HepG2 (cell line): ENCODE measurements around the gene RAB3A. TPM values are rescaled to one million over a fixed set of nuclear protein-coding genes. Genes with fewer than 3 reads are reported as not detected.

Experiments
- AGO2 ChIP-seq: fragments of 200-400 bp; formaldehyde crosslinking; optimal IDR thresholded peaks from 2 replicates; pipeline ENCODE3; 2017; ENCODE audit warnings: mild to moderate bottlenecking, low read depth, low read length, moderate library complexity
- BCL6 ChIP-seq: IDR thresholded peaks from 2 replicates; pipeline ENCODE4 v1.6.1; 2016; ENCODE audit warnings: missing genetic modification reagents, missing compliant biosample characterization
- CENPT ChIP-seq: sonication (generic); formaldehyde crosslinking; IDR thresholded peaks from 2 replicates; pipeline ENCODE4 v1.8.0; 2022; ENCODE audit warnings: low read depth, mild to moderate bottlenecking, moderate library complexity, missing genetic modification reagents
- FOXK1 ChIP-seq: sonication (generic); formaldehyde crosslinking; IDR thresholded peaks from 2 replicates; pipeline ENCODE4 v1.4.0; 2020; ENCODE audit warnings: low read depth, missing genetic modification reagents, borderline replicate concordance
- GABPB1 ChIP-seq: IDR thresholded peaks from 2 replicates; pipeline ENCODE4 v1.6.1; 2016; ENCODE audit warnings: mild to moderate bottlenecking, missing genetic modification reagents, moderate library complexity, missing compliant biosample characterization
- HNF4G ChIP-seq, 2 experiments: sonication (generic) in 1 of 2; formaldehyde crosslinking in 1 of 2; IDR thresholded peaks; 2 replicates each; pipeline versions ENCODE4 v1.4.0 to v1.6.1; 2011 to 2020; ENCODE audit warnings: borderline replicate concordance in 2 of 2, low read depth in 2 of 2, mild to moderate bottlenecking in 2 of 2, low read length in 1 of 2, missing genetic modification reagents in 1 of 2, moderate library complexity in 1 of 2
- KDM3A ChIP-seq: IDR thresholded peaks from 2 replicates; pipeline ENCODE4 v1.6.1; 2018; ENCODE audit warnings: low read depth, missing compliant biosample characterization
- MAF1 ChIP-seq: sonication (generic); formaldehyde crosslinking; IDR thresholded peaks from 2 replicates; pipeline ENCODE4 v1.5.0; 2020; ENCODE audit warnings: missing genetic modification reagents, borderline replicate concordance
- MATR3 ChIP-seq: sonication (generic); formaldehyde crosslinking; IDR thresholded peaks from 2 replicates; pipeline ENCODE4 v1.4.0; 2020; ENCODE audit warnings: missing genetic modification reagents
- NFKB2 ChIP-seq: sonication (generic); formaldehyde crosslinking; IDR thresholded peaks from 2 replicates; pipeline ENCODE4 v1.4.0; 2020; ENCODE audit warnings: missing genetic modification reagents, borderline replicate concordance
- NR2F6 ChIP-seq, 2 experiments: IDR thresholded peaks; 2 replicates each; pipeline ENCODE4 v1.6.1; 2016; ENCODE audit warnings: antibody characterized with exemption in 1 of 2, mild to moderate bottlenecking in 1 of 2
- RARG ChIP-seq: sonication (generic); formaldehyde crosslinking; IDR thresholded peaks from 2 replicates; pipeline ENCODE4 v1.4.0; 2020; ENCODE audit warnings: low read depth, mild to moderate bottlenecking, missing genetic modification reagents
- REXO4 ChIP-seq: sonication (generic); formaldehyde crosslinking; IDR thresholded peaks from 2 replicates; pipeline ENCODE4 v1.8.0; 2022; ENCODE audit warnings: missing genetic modification reagents, mild to moderate bottlenecking, borderline replicate concordance
- TBP ChIP-seq: sonication (generic); formaldehyde crosslinking; IDR thresholded peaks from 2 replicates; pipeline ENCODE4 v1.5.0; 2020; ENCODE audit warnings: missing genetic modification reagents
- TBX2 ChIP-seq: sonication (generic); formaldehyde crosslinking; IDR thresholded peaks from 2 replicates; pipeline ENCODE4 v1.5.0; 2020; ENCODE audit warnings: missing genetic modification reagents, mild to moderate bottlenecking, borderline replicate concordance
- TOE1 ChIP-seq: sonication (generic); formaldehyde crosslinking; IDR thresholded peaks from 2 replicates; pipeline ENCODE4 v1.4.0; 2020; ENCODE audit warnings: mild to moderate bottlenecking, missing genetic modification reagents
- ZMYM4 ChIP-seq: sonication (generic); formaldehyde crosslinking; IDR thresholded peaks from 2 replicates; pipeline ENCODE4 v1.8.1; 2023; ENCODE audit warnings: mild to moderate bottlenecking, missing genetic modification reagents
- ZNF121 ChIP-seq: sonication (generic); formaldehyde crosslinking; IDR thresholded peaks from 2 replicates; pipeline ENCODE4 v1.5.0; 2020; ENCODE audit warnings: mild to moderate bottlenecking, missing genetic modification reagents
- ZNF3 ChIP-seq: IDR thresholded peaks from 2 replicates; pipeline ENCODE4 v1.7.0; 2017; ENCODE audit warnings: inconsistent platforms
- ZNF747 ChIP-seq: sonication (generic); formaldehyde crosslinking; IDR thresholded peaks from 2 replicates; pipeline ENCODE4 v1.8.1; 2023; ENCODE audit warnings: missing genetic modification reagents, mild to moderate bottlenecking, borderline replicate concordance
- ZNF777 ChIP-seq: sonication (generic); formaldehyde crosslinking; IDR thresholded peaks from 2 replicates; pipeline ENCODE4 v1.4.0; 2020; ENCODE audit warnings: missing genetic modification reagents
- polyA plus RNA-seq, 8 experiments: library from polyadenylated mRNA; depleted of rRNA in 3 of 8; stranded (reverse) in 7 of 8; unstranded in 1 of 8; fragments of >200 nt; fragmentation: Illumina TruSeq in 4 of 8; extraction: Trizol in 4 of 8; gene quantifications; 2 replicates each; pipeline versions ENCODE4 v1.2.1 to v1.2.3, GENCODE V29; 2011 to 2016; ENCODE audit warnings: low read depth in 4 of 8, missing spikeins in 1 of 8, mixed read lengths in 1 of 8; ENCODE audit not compliant: insufficient read depth in 1 of 8
- total RNA-seq, 5 experiments: library from RNA; depleted of rRNA; stranded (reverse); fragments of >200 nt; fragmentation: Illumina TruSeq; extraction: Trizol; gene quantifications; 2 replicates each; pipeline ENCODE4 v1.2.3, GENCODE V29; 2016; ENCODE audit warnings: low read depth in 1 of 5
- TF ChIP-seq, protein P1 (sequence below): sonication (generic); IDR thresholded peaks from 2 replicates; pipeline ENCODE4 v1.6.1; 2016; ENCODE audit warnings: low read depth, borderline replicate concordance
- TF ChIP-seq, protein P2 (sequence below): sonication (generic); formaldehyde crosslinking; IDR thresholded peaks from 2 replicates; pipeline ENCODE4 v1.4.0; 2020; ENCODE audit warnings: missing genetic modification reagents
- TF ChIP-seq, protein P3 (sequence below): sonication (generic); formaldehyde crosslinking; IDR thresholded peaks from 2 replicates; pipeline ENCODE4 v1.5.1; 2020; ENCODE audit warnings: missing genetic modification reagents, mild to moderate bottlenecking, borderline replicate concordance
- TF ChIP-seq, protein P4 (sequence below): sonication (generic); formaldehyde crosslinking; IDR thresholded peaks from 2 replicates; pipeline ENCODE4 v1.4.0; 2020; ENCODE audit warnings: missing genetic modification reagents, borderline replicate concordance

The RAB3A gene
- total and polyA plus RNA-seq, 2 of the 13 experiments (the other 11 are each of a cell fraction or from before 2014, with no cell fraction given): 0.58 to 0.98 TPM

DNA sequence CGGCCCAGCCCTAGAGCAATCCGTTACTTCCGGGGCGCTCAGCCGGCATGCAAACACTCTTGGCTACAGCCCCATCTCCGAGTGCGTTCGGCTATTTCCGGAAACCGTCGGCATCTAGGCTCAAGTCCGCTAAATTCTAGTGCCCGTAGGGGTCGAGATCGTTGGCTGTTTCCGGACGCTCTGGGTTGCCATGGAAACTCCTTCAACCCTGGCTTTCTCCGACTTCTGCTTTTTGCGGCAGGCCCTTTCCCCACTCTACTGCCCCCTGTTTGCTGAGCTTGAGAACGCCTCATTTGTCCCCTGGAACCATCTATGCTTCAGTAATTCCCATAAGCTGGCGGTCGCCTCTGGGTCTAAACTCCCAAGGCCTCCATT is 51.4 kb downstream of the RAB3A start (continued):
- TF ChIP-seq, protein P1, sequence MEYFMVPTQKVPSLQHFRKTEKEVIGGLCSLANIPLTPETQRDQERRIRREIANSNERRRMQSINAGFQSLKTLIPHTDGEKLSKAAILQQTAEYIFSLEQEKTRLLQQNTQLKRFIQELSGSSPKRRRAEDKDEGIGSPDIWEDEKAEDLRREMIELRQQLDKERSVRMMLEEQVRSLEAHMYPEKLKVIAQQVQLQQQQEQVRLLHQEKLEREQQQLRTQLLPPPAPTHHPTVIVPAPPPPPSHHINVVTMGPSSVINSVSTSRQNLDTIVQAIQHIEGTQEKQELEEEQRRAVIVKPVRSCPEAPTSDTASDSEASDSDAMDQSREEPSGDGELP: peak; percentile 46; the same call in 1 of the 2 replicates
- peak; percentile 69; the same call in 1 of the 2 replicates for TF ChIP-seq ZNF747 (CRISPR knock-in tag)
- no peak for TF ChIP-seq REXO4 (CRISPR knock-in tag)
- TF ChIP-seq ZMYM4 (CRISPR knock-in tag): no peak
- TF ChIP-seq, protein P2, sequence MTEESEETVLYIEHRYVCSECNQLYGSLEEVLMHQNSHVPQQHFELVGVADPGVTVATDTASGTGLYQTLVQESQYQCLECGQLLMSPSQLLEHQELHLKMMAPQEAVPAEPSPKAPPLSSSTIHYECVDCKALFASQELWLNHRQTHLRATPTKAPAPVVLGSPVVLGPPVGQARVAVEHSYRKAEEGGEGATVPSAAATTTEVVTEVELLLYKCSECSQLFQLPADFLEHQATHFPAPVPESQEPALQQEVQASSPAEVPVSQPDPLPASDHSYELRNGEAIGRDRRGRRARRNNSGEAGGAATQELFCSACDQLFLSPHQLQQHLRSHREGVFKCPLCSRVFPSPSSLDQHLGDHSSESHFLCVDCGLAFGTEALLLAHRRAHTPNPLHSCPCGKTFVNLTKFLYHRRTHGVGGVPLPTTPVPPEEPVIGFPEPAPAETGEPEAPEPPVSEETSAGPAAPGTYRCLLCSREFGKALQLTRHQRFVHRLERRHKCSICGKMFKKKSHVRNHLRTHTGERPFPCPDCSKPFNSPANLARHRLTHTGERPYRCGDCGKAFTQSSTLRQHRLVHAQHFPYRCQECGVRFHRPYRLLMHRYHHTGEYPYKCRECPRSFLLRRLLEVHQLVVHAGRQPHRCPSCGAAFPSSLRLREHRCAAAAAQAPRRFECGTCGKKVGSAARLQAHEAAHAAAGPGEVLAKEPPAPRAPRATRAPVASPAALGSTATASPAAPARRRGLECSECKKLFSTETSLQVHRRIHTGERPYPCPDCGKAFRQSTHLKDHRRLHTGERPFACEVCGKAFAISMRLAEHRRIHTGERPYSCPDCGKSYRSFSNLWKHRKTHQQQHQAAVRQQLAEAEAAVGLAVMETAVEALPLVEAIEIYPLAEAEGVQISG: no peak; the same call in 1 of the 2 replicates
- TF ChIP-seq NFKB2 (CRISPR knock-in tag): peak; percentile 54; the same call in 1 of the 2 replicates
- TF ChIP-seq ZNF121 (CRISPR knock-in tag): peak; percentile 81
- no peak for TF ChIP-seq KDM3A (CRISPR knock-in tag)
- TF ChIP-seq RARG (CRISPR knock-in tag): 0 out of 2 replicates have a peak, but pooled peaks have one; percentile 64
- TF ChIP-seq MAF1 (CRISPR knock-in tag): no peak
- peak; percentile 23 for TF ChIP-seq AGO2
- TF ChIP-seq MATR3 (CRISPR knock-in tag): no peak
- TF ChIP-seq, protein P3, sequence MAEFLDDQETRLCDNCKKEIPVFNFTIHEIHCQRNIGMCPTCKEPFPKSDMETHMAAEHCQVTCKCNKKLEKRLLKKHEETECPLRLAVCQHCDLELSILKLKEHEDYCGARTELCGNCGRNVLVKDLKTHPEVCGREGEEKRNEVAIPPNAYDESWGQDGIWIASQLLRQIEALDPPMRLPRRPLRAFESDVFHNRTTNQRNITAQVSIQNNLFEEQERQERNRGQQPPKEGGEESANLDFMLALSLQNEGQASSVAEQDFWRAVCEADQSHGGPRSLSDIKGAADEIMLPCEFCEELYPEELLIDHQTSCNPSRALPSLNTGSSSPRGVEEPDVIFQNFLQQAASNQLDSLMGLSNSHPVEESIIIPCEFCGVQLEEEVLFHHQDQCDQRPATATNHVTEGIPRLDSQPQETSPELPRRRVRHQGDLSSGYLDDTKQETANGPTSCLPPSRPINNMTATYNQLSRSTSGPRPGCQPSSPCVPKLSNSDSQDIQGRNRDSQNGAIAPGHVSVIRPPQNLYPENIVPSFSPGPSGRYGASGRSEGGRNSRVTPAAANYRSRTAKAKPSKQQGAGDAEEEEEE (CRISPR knock-in tag): no peak; the same call in 1 of the 2 replicates
- no peak for TF ChIP-seq FOXK1
- no peak for TF ChIP-seq BCL6 (CRISPR knock-in tag)
- no peak for TF ChIP-seq CENPT
- TF ChIP-seq NR2F6 (IDR thresholded peaks at IDR 0.05): no peak
- peak; percentile 7; the same call in 1 of the 2 replicates for TF ChIP-seq NR2F6 (CRISPR knock-in tag; IDR thresholded peaks at IDR 0.05)
- TF ChIP-seq ZNF777: no peak; the same call in 1 of the 2 replicates
- TF ChIP-seq GABPB1 (CRISPR knock-in tag): peak; percentile 67
- TF ChIP-seq TBX2 (CRISPR knock-in tag): peak; percentile 55; the same call in 1 of the 2 replicates
- TF ChIP-seq, protein P4, sequence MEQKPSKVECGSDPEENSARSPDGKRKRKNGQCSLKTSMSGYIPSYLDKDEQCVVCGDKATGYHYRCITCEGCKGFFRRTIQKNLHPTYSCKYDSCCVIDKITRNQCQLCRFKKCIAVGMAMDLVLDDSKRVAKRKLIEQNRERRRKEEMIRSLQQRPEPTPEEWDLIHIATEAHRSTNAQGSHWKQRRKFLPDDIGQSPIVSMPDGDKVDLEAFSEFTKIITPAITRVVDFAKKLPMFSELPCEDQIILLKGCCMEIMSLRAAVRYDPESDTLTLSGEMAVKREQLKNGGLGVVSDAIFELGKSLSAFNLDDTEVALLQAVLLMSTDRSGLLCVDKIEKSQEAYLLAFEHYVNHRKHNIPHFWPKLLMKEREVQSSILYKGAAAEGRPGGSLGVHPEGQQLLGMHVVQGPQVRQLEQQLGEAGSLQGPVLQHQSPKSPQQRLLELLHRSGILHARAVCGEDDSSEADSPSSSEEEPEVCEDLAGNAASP: 0 out of 2 replicates have a peak, but pooled peaks have one; percentile 14
- TF ChIP-seq HNF4G (IDR thresholded peaks at IDR 0.05; ENCODE audit: borderline replicate concordance, low read depth, low read length): peak; percentile 74; the same call in 1 of the 2 replicates
- TF ChIP-seq HNF4G (CRISPR knock-in tag; IDR thresholded peaks at IDR 0.05; ENCODE audit: borderline replicate concordance, low read depth): no peak
- no peak for TF ChIP-seq TBP (CRISPR knock-in tag)
- TF ChIP-seq TOE1 (CRISPR knock-in tag): no peak
- no peak for TF ChIP-seq ZNF3
